H1 (cell line): ENCODE results near the gene TRIM41. TPM values are rescaled to one million over a fixed set of nuclear protein-coding genes. Genes with fewer than 3 reads are reported as not detected.

Experiments used
- CTCF ChIA-PET: fragments of 300-600 bp; sonication (Branson Sonifier 250); formaldehyde crosslinking; loops from one replicate; lab custom pipeline; 2021; ENCODE audit not compliant: partially characterized antibody; lab: Charles Lee
- POLR2A ChIA-PET: fragments of 300-600 bp; sonication (Branson Sonifier 250); formaldehyde crosslinking; loops from one replicate; lab custom pipeline; 2021; ENCODE audit warnings: inconsistent platforms; ENCODE audit not compliant: partially characterized antibody; lab: Charles Lee
- DNase-seq, 2 experiments: peaks; one replicate each; pipeline versions ENCODE4 v3.0.0 to v3.0.0-alpha.2; 2010 to 2022; ENCODE audit warnings: low spot score in 2 of 2, low read depth in 1 of 2, mixed read lengths in 1 of 2
- FAIRE-seq: peaks from 2 replicates; lab custom pipeline; 2011; peaks lifted over from hg19 to GRCh38; lab: Jason Lieb, UNC
- H2AFZ ChIP-seq: 2 replicates; pipeline ENCODE4 v1.8.1; 2012; ENCODE audit warnings: low read length, inconsistent platforms
- H2AK5ac ChIP-seq: 2 replicates; pipeline ENCODE4 v1.6.1; 2013; ENCODE audit warnings: low read depth, low read length
- H2BK120ac ChIP-seq: replicated peaks from 2 replicates; pipeline ENCODE3; 2013; ENCODE audit warnings: low read depth, low read length, inconsistent platforms
- H2BK12ac ChIP-seq: 2 replicates; pipeline ENCODE4 v1.6.1; 2013; ENCODE audit warnings: low read depth, low read length
- H2BK15ac ChIP-seq: 2 replicates; pipeline ENCODE4 v1.6.1; 2013; ENCODE audit warnings: low read length
- H2BK20ac ChIP-seq: 2 replicates; pipeline ENCODE4 v1.6.1; 2013; ENCODE audit warnings: low read length
- H2BK5ac ChIP-seq: 2 replicates; pipeline ENCODE4 v1.6.1; 2013; ENCODE audit warnings: low read depth, low read length
- H3K14ac ChIP-seq: 2 replicates; pipeline ENCODE4 v1.6.1; 2013; ENCODE audit warnings: inconsistent platforms; ENCODE audit not compliant: insufficient read length
- H3K18ac ChIP-seq: 2 replicates; pipeline ENCODE4 v1.6.1; 2013; ENCODE audit warnings: low read length; ENCODE audit errors: extremely low read depth
- H3K23ac ChIP-seq: 2 replicates; pipeline ENCODE4 v1.6.1; 2013; ENCODE audit warnings: inconsistent platforms; ENCODE audit not compliant: insufficient read length
- H3K23me2 ChIP-seq: 2 replicates; pipeline ENCODE4 v1.6.1; 2013; ENCODE audit warnings: low read depth, low read length
- H3K27ac ChIP-seq: 2 replicates; pipeline ENCODE4 v1.6.1; 2011; ENCODE audit warnings: low read depth, low read length, inconsistent platforms
- H3K27me3 ChIP-seq, 4 experiments: replicated peaks in 1 of 4; 1 replicate in 1 of 4; 2 replicates in 3 of 4; pipeline versions ENCODE4 v1.6.1 to v1.8.1; 2011 to 2013; ENCODE audit warnings: low read length in 3 of 4, mild to moderate bottlenecking in 3 of 4, inconsistent platforms in 2 of 4, mixed read lengths in 2 of 4, moderate library complexity in 1 of 4; ENCODE audit not compliant: control insufficient read depth in 3 of 4, insufficient read depth in 3 of 4; ENCODE audit errors: extremely low read depth in 1 of 4
- H3K36me3 ChIP-seq, 4 experiments: 2 replicates each; pipeline versions ENCODE4 v1.6.1 to v1.8.1; 2011 to 2013; ENCODE audit warnings: mild to moderate bottlenecking in 4 of 4, low read length in 3 of 4, moderate library complexity in 2 of 4, control low read depth in 1 of 4, inconsistent platforms in 1 of 4; ENCODE audit not compliant: insufficient read depth in 4 of 4, control insufficient read depth in 2 of 4
- H3K4ac ChIP-seq: replicated peaks from 2 replicates; pipeline ENCODE3; 2013; ENCODE audit warnings: low read length, low read depth, mixed read lengths, inconsistent platforms; ENCODE audit not compliant: insufficient read length
- H3K4me1 ChIP-seq, 4 experiments: replicated peaks in 1 of 4; 1 replicate in 1 of 4; 2 replicates in 3 of 4; pipeline versions ENCODE4 v1.6.1 to v1.8.1; 2011 to 2013; ENCODE audit warnings: low read length in 3 of 4, inconsistent platforms in 2 of 4, mixed read lengths in 1 of 4; ENCODE audit not compliant: insufficient read depth in 4 of 4, control insufficient read depth in 3 of 4
- H3K4me2 ChIP-seq, 2 experiments: 2 replicates each; pipeline versions ENCODE4 v1.6.1 to v1.8.1; 2011 to 2013; ENCODE audit warnings: low read depth in 2 of 2, low read length in 2 of 2, control low read depth in 1 of 2, inconsistent platforms in 1 of 2, mild to moderate bottlenecking in 1 of 2; ENCODE audit not compliant: insufficient read depth in 1 of 2
- H3K4me3 ChIP-seq, 4 experiments: fragments of 200-600, 300-600 bp in 1 of 4; sonication (generic), shearing (Covaris generic), sonication (Bioruptor Twin) in 1 of 4; 2 replicates each; pipeline versions ENCODE4 v1.5.1 to v1.8.1; 2011 to 2016; ENCODE audit warnings: low read length in 4 of 4, low read depth in 3 of 4, control low read depth in 2 of 4, inconsistent platforms in 2 of 4, mild to moderate bottlenecking in 2 of 4, mixed read lengths in 1 of 4, moderate library complexity in 1 of 4; ENCODE audit not compliant: insufficient read depth in 2 of 4; ENCODE audit errors: extremely low read depth in 1 of 4
- H3K56ac ChIP-seq: replicated peaks from 2 replicates; pipeline ENCODE3; 2013; ENCODE audit warnings: low read depth, mild to moderate bottlenecking, mixed read lengths, low read length, inconsistent platforms; ENCODE audit not compliant: insufficient read length
- H3K79me1 ChIP-seq: 2 replicates; pipeline ENCODE4 v1.6.1; 2013; ENCODE audit warnings: low read depth, low read length, control low read depth
- H3K79me2 ChIP-seq, 2 experiments: 2 replicates each; pipeline versions ENCODE4 v1.6.1 to v1.8.1; 2012 to 2013; ENCODE audit warnings: low read length in 2 of 2, mild to moderate bottlenecking in 2 of 2, inconsistent platforms in 1 of 2; ENCODE audit not compliant: insufficient read depth in 2 of 2, control insufficient read depth in 1 of 2
- H3K9ac ChIP-seq, 4 experiments: replicated peaks in 1 of 4; 1 replicate in 1 of 4; 2 replicates in 3 of 4; pipeline versions ENCODE4 v1.6.1 to v1.8.1; 2011 to 2013; ENCODE audit warnings: low read depth in 3 of 4, low read length in 3 of 4, control low read depth in 2 of 4, mild to moderate bottlenecking in 2 of 4, moderate library complexity in 2 of 4, inconsistent platforms in 1 of 4; ENCODE audit errors: extremely low read depth in 1 of 4
- H3K9me3 ChIP-seq, 2 experiments: 2 replicates each; pipeline versions ENCODE4 v1.6.1 to v1.8.1; 2012 to 2013; ENCODE audit warnings: mild to moderate bottlenecking in 2 of 2, moderate library complexity in 2 of 2, control low read depth in 1 of 2, inconsistent platforms in 1 of 2, low read depth in 1 of 2, low read length in 1 of 2, mixed read lengths in 1 of 2; ENCODE audit not compliant: insufficient read depth in 2 of 2
- H4K20me1 ChIP-seq, 2 experiments: replicated peaks in 1 of 2; 2 replicates each; pipeline versions ENCODE3 to v1.8.1; 2011 to 2013; ENCODE audit warnings: inconsistent platforms in 2 of 2, low read length in 2 of 2, mild to moderate bottlenecking in 1 of 2; ENCODE audit not compliant: insufficient read depth in 2 of 2, control insufficient read depth in 1 of 2
- H4K5ac ChIP-seq: 2 replicates; pipeline ENCODE4 v1.6.1; 2013; ENCODE audit warnings: low read length, low read depth, mixed read lengths, inconsistent platforms; ENCODE audit not compliant: insufficient read length
- H4K8ac ChIP-seq: 2 replicates; pipeline ENCODE4 v1.8.0; 2013; ENCODE audit warnings: mild to moderate bottlenecking, moderate library complexity, low read length, inconsistent platforms; ENCODE audit not compliant: insufficient read depth; ENCODE audit errors: extremely low read depth
- H4K91ac ChIP-seq: replicated peaks from 2 replicates; pipeline ENCODE3; 2013; ENCODE audit warnings: low read length, mixed read lengths, inconsistent platforms; ENCODE audit not compliant: insufficient read length
- KDM1A ChIP-seq: fragments of 200-600, 300-600 bp; sonication (generic); IDR thresholded peaks from 2 replicates; pipeline ENCODE4 v1.7.1; 2016; ENCODE audit warnings: mild to moderate bottlenecking, low read length, borderline replicate concordance
- PHF8 ChIP-seq: fragments of 200-600 bp; sonication (generic); conservative IDR thresholded peaks from 2 replicates; pipeline ENCODE4 v1.7.1; 2012; ENCODE audit warnings: low read depth, mild to moderate bottlenecking, inconsistent platforms, low read length, moderate library complexity
- POLR2A ChIP-seq, 2 experiments: IDR thresholded peaks; 1 replicate in 1 of 2; 2 replicates in 1 of 2; pipeline ENCODE4 v1.6.1; 2011; ENCODE audit warnings: low read depth in 2 of 2, low read length in 2 of 2, mild to moderate bottlenecking in 2 of 2; ENCODE audit errors: control extremely low read depth in 1 of 2
- POLR2AphosphoS5 ChIP-seq: IDR thresholded peaks from 2 replicates; pipeline ENCODE4 v1.6.1; 2011; ENCODE audit warnings: low read depth, low read length
- RNF2 ChIP-seq: fragments of 200-900, 300-1000 bp; sonication (generic); IDR thresholded peaks from 2 replicates; pipeline ENCODE4 v1.7.1; 2016; ENCODE audit warnings: borderline replicate concordance, low read depth, mild to moderate bottlenecking, antibody characterized with exemption, low read length; ENCODE audit not compliant: poor library complexity, severe bottlenecking; ENCODE audit errors: missing control alignments
- SIN3A ChIP-seq, 2 experiments: IDR thresholded peaks in 1 of 2; conservative IDR thresholded peaks in 1 of 2; 2 replicates each; pipeline ENCODE4 v1.6.1; 2011 to 2012; ENCODE audit warnings: low read length in 2 of 2, improper control_type of control experiment in 1 of 2, low read depth in 1 of 2, mild to moderate bottlenecking in 1 of 2
- SP1 ChIP-seq: IDR thresholded peaks from 2 replicates; pipeline ENCODE4 v1.6.1; 2011; ENCODE audit warnings: low read depth, low read length
- SP4 ChIP-seq: IDR thresholded peaks from 2 replicates; pipeline ENCODE4 v1.6.1; 2012; ENCODE audit warnings: low read length, inconsistent platforms
- SRF ChIP-seq: IDR thresholded peaks from 2 replicates; pipeline ENCODE4 v1.6.1; 2011; ENCODE audit warnings: mild to moderate bottlenecking, low read depth, low read length, moderate library complexity
- WGBS, 2 experiments: shearing (Covaris generic) in 1 of 2; methylation state at CpG; one replicate each; pipeline versions ENCODE4 v1.1.6 to v1.1.7; 2013 to 2015; ENCODE audit warnings: low lambda C conversion rate in 2 of 2, mixed read lengths in 2 of 2, inconsistent platforms in 1 of 2, low coverage in 1 of 2, missing lambda C conversion rate in 1 of 2; ENCODE audit not compliant: insufficient replicate concordance in 2 of 2, insufficient coverage in 1 of 2, insufficient read length in 1 of 2; ENCODE audit errors: extremely low coverage in 1 of 2, missing lambda C conversion rate in 1 of 2; 5-methylcytosine and 5-hydroxymethylcytosine counted together
- polyA plus RNA-seq, 7 experiments: library from polyadenylated mRNA; depleted of rRNA in 3 of 7; stranded (reverse) in 5 of 7; unstranded in 2 of 7; fragments of >200 nt in 5 of 7; fragments of 200-250 nt in 2 of 7; gene quantifications; 1 replicate in 5 of 7; 2 replicates in 1 of 7; 4 replicates in 1 of 7; pipeline versions ENCODE4 v1.2.1 to v1.2.3, GENCODE V29; 2011 to 2013; ENCODE audit warnings: missing spikeins in 2 of 7, mixed read lengths in 2 of 7
- total RNA-seq: library from RNA; stranded (reverse); fragmentation: NEBNext Ultra II Directional; extraction: Animal tissue kit (Norgen Biotek cat#: 25700); gene quantifications from 2 replicates; pipeline ENCODE4 v1.2.1, GENCODE V29; 2021
- TF ChIP-seq, protein P1 (sequence below): IDR thresholded peaks from 2 replicates; pipeline ENCODE4 v1.6.1; 2011; ENCODE audit warnings: low read length, improper control_type of control experiment

The TRIM41 gene
- total and polyA plus RNA-seq, 2 of the 8 experiments (the other 6 are each of a cell fraction or from before 2014, with no cell fraction given): 12.9 to 21.6 TPM

DNA sequence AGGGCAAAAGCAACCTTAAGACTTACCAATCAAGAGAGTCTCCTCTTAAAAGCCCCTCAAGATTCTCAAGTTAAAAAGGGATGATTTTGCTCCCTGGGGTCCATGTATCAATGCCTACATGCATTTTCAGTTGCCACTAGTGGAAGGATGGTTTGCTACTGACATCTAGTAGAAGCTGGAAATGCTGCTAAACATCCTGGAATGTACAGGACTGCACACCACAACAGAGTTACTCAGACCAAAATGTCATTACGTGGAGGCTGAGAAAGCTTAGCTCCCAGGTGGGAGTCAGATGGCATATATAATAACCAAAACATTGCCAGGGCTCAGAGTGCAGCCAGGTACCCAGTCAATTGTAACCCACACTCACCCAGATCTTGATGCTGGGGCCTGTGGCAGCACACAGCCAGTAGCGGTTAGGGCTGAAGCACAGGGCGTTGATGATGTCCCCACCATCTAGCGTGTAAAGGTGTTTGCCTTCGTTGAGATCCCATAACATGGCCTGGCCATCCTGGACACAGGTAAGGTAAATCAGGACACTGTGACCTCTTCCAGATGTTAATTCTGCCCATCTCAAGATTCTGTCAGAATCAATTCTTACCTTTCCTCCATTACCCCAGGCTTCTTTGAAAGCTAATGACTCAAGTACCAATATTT is 14.8 kb downstream of the TRIM41 start:
- no peak overlapping the region for H3K4ac ChIP-seq
- DNase-seq (no peak), FAIRE-seq (no peak)
- no peak overlapping the region for H2AFZ ChIP-seq
- H4K5ac ChIP-seq: no peak overlapping the region
- H2AK5ac ChIP-seq: no peak overlapping the region
- no peak overlapping the region for H2BK15ac ChIP-seq
- H3K4me3 ChIP-seq: no peak overlapping the region
- no peak overlapping the region for H3K4me2 ChIP-seq
- H2BK12ac ChIP-seq: no peak overlapping the region
- no peak overlapping the region for H3K23ac ChIP-seq
- no peak overlapping the region for H2BK120ac ChIP-seq
- peaks cover 3% of the 10 kb centered on the region; the same call in 1 of the 2 replicates for H3K23me2 ChIP-seq
- H3K14ac ChIP-seq: no peak overlapping the region
- H4K91ac ChIP-seq: no peak overlapping the region
- WGBS, 2 experiments: 90% methylated on average over 5 of the region's 5 CpGs; no CpG with 5 or more reads in 1 of the 2 experiments
- no peak overlapping the region for H3K56ac ChIP-seq
- H4K20me1 ChIP-seq: peaks cover 26 to 34% of the 10 kb centered on the region in 2 experiments
- peaks cover 5 to 16% (median 8%) of the 10 kb centered on the region in 4 experiments for H3K4me1 ChIP-seq
- peaks cover 60 to 88% (median 74%) of the 10 kb centered on the region in 4 experiments for H3K36me3 ChIP-seq
- no peaks in the 10 kb centered on the region for H3K9me3 ChIP-seq
- no peak overlapping the region for H3K18ac ChIP-seq
- H3K27me3 ChIP-seq: no peaks in the 10 kb centered on the region
- ChIA-PET CTCF (interaction anchor here (1.6 kb wide), 1 partner anchor 11 kb away, joined by 5 read pairs; no protein-coding TSS in a partner anchor), POLR2A (interaction anchor here (0.6 to 34.2 kb wide), 6 partner anchors 0 to 1311 kb away, joined by 3 to 1334 read pairs (median 54); partner anchors contain the start of genes RACK1, TRIM41, TRIM52 and TRIM7)
- TF ChIP-seq, protein P1, sequence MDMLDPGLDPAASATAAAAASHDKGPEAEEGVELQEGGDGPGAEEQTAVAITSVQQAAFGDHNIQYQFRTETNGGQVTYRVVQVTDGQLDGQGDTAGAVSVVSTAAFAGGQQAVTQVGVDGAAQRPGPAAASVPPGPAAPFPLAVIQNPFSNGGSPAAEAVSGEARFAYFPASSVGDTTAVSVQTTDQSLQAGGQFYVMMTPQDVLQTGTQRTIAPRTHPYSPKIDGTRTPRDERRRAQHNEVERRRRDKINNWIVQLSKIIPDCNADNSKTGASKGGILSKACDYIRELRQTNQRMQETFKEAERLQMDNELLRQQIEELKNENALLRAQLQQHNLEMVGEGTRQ: no peak
- TF ChIP-seq SP4 (no peak), SIN3A (conservative IDR thresholded peaks at IDR 0.05 in 1 of 2, IDR thresholded peaks at IDR 0.05 in 1 of 2; ENCODE audit: low read depth in 1 of 2, low read length in 2 of 2) (0 out of 4 replicates have a peak, but pooled peaks of 1 of the 2 experiments have one; percentile 9), POLR2AphosphoS5 (peak; percentile 89), RNF2 (no peak), SP1 (0 out of 2 replicates have a peak, but pooled peaks have one; percentile 7), POLR2A (IDR thresholded peaks at IDR 0.05; ENCODE audit: control extremely low read depth in 1 of 2, low read depth in 2 of 2, low read length in 2 of 2) (peak in 1 of 2 experiments; percentile 70; a peak in 2 of 3 replicates), SRF (no peak), PHF8 (no peak), KDM1A (no peak)
- no peak overlapping the region for H3K9ac ChIP-seq
- no peak overlapping the region for H3K27ac ChIP-seq
- H3K79me1 ChIP-seq: peaks cover 5% of the 10 kb centered on the region; the same call in 1 of the 2 replicates
- H2BK20ac ChIP-seq: no peak overlapping the region
- no peak overlapping the region for H4K8ac ChIP-seq
- peaks cover 16 to 30% of the 10 kb centered on the region in 2 experiments for H3K79me2 ChIP-seq
- no peak overlapping the region for H2BK5ac ChIP-seq
